ENCODE measurements around the gene CBX3. TPM values are rescaled to one million over a fixed set of nuclear protein-coding genes. Genes with fewer than 3 reads are reported as not detected.

Gene CBX3
- total RNA-seq, 1 experiment from 2014 or later, result 215 TPM

DNA sequence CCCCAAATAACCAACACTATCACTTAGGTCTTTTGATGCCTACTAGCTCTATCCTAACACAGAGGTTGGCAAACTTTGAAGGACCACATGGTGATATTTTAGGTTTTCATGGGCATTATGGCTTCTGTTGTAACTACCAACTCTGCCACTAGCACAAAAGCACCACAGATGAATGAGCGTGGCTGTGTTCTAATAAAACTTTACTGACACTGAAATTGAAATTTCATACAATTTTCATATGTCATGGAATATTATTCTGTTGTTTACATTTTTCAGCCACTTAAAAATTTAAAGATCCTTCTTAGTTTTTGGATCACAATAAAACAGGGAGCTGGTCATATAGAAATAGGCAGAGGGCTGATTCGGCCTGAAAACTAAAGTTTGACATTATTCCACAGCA is 26.4 kb downstream of the CBX3 start:
- Mint-ChIP-seq H3K4me3 (ENCODE audit: unreplicated experiment) (no peak overlapping the region), H3K27me3 (ENCODE audit: insufficient read depth, unreplicated experiment) (peaks cover 11% of the 10 kb centered on the region), H3K9me3 (ENCODE audit: unreplicated experiment) (peaks cover 9% of the 10 kb centered on the region), H3K4me1 (ENCODE audit: low read depth, unreplicated experiment) (no peaks in the 10 kb centered on the region), H3K36me3 (ENCODE audit: insufficient read depth, unreplicated experiment) (no peaks in the 10 kb centered on the region), H3K27ac (ENCODE audit: unreplicated experiment) (no peak overlapping the region)
- Histone ChIP-seq H3K4me1 (no peaks in the 10 kb centered on the region), H3K4me3 (ENCODE audit: low read depth, low read length) (no peak overlapping the region), H3K27me3 (replicated peaks; ENCODE audit: control insufficient read depth, insufficient read depth, low read length) (no peaks in the 10 kb centered on the region), H3K9me3 (no peaks in the 10 kb centered on the region), H3K36me3 (ENCODE audit: control insufficient read depth, insufficient read depth, low read length) (no peaks in the 10 kb centered on the region)
- ChIA-PET CTCF (no interaction called here), POLR2A (no interaction called here)
- intact Hi-C loops (cut with micrococcal nuclease; ENCODE audit: unreplicated experiment), result no loop called here
- no peak for DNase-seq
- TF ChIP-seq, protein P1, sequence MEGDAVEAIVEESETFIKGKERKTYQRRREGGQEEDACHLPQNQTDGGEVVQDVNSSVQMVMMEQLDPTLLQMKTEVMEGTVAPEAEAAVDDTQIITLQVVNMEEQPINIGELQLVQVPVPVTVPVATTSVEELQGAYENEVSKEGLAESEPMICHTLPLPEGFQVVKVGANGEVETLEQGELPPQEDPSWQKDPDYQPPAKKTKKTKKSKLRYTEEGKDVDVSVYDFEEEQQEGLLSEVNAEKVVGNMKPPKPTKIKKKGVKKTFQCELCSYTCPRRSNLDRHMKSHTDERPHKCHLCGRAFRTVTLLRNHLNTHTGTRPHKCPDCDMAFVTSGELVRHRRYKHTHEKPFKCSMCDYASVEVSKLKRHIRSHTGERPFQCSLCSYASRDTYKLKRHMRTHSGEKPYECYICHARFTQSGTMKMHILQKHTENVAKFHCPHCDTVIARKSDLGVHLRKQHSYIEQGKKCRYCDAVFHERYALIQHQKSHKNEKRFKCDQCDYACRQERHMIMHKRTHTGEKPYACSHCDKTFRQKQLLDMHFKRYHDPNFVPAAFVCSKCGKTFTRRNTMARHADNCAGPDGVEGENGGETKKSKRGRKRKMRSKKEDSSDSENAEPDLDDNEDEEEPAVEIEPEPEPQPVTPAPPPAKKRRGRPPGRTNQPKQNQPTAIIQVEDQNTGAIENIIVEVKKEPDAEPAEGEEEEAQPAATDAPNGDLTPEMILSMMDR (IDR thresholded peaks at IDR 0.05; ENCODE audit: insufficient read depth in 1 of 2, low read depth in 1 of 2, low read length in 1 of 2, severe bottlenecking in 1 of 2, unreplicated experiment in 1 of 2), result no peak
- no TSS peak for BruUV-seq (replicated peaks)

DNA sequence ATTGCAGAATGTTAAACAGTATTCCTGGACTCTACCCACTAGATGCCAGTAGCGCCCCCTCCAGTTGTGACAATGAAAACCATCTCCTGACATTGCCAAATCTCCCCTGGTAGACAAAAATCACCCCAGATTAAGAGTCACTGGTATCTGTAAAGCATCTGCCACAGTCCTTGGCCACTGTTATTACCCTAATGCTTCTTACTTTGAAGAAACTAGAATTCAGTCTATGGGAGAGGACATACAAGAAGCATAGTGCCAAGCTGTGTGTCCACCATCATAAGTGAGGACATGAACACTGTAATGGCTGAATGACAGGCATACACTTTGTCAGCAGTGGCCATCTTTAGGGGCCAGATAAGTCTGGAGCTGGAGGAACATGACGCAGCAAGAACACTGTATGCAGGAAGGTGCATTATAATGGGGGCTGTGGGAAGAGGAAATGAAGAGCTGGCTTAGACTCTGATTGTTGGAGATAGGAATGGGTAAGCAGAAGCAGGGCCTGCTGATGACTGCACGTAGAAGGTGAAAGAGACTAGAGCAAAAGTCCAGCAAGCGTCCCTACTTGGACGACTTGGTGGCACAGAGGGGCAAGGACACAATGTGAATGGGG is 32.5 kb downstream of the CBX3 start:
- no peaks in the 10 kb centered on the region for H3K27me3 ChIP-seq (replicated peaks; ENCODE audit: control insufficient read depth, insufficient read depth, low read length)
- H3K27me3 Mint-ChIP-seq (ENCODE audit: insufficient read depth, unreplicated experiment), result peaks cover 10% of the 10 kb centered on the region
- ChIA-PET CTCF (interaction anchor here (0.6 kb wide), 1 partner anchor 334 kb away, joined by 4 read pairs; no protein-coding TSS in a partner anchor), POLR2A (no interaction called here)
- TF ChIP-seq, protein P1 (IDR thresholded peaks at IDR 0.05; ENCODE audit: insufficient read depth in 1 of 2, low read depth in 1 of 2, low read length in 1 of 2, severe bottlenecking in 1 of 2, unreplicated experiment in 1 of 2), result no peak
- H3K4me1 Mint-ChIP-seq (ENCODE audit: low read depth, unreplicated experiment), result no peaks in the 10 kb centered on the region
- BruUV-seq (replicated peaks), result no TSS peak
- no peaks in the 10 kb centered on the region for H3K4me1 ChIP-seq
- H3K27ac Mint-ChIP-seq (ENCODE audit: unreplicated experiment), result no peak overlapping the region
- H3K9me3 Mint-ChIP-seq (ENCODE audit: unreplicated experiment), result peaks cover 4% of the 10 kb centered on the region
- H3K36me3 Mint-ChIP-seq (ENCODE audit: insufficient read depth, unreplicated experiment), result no peaks in the 10 kb centered on the region
- H3K9me3 ChIP-seq, result no peaks in the 10 kb centered on the region
- H3K36me3 ChIP-seq (ENCODE audit: control insufficient read depth, insufficient read depth, low read length), result no peaks in the 10 kb centered on the region
- no peak overlapping the region for H3K4me3 Mint-ChIP-seq (ENCODE audit: unreplicated experiment)
- no peak for DNase-seq
- H3K4me3 ChIP-seq (ENCODE audit: low read depth, low read length), result no peak overlapping the region
- intact Hi-C loops (cut with micrococcal nuclease; ENCODE audit: unreplicated experiment), result no loop called here

DNA sequence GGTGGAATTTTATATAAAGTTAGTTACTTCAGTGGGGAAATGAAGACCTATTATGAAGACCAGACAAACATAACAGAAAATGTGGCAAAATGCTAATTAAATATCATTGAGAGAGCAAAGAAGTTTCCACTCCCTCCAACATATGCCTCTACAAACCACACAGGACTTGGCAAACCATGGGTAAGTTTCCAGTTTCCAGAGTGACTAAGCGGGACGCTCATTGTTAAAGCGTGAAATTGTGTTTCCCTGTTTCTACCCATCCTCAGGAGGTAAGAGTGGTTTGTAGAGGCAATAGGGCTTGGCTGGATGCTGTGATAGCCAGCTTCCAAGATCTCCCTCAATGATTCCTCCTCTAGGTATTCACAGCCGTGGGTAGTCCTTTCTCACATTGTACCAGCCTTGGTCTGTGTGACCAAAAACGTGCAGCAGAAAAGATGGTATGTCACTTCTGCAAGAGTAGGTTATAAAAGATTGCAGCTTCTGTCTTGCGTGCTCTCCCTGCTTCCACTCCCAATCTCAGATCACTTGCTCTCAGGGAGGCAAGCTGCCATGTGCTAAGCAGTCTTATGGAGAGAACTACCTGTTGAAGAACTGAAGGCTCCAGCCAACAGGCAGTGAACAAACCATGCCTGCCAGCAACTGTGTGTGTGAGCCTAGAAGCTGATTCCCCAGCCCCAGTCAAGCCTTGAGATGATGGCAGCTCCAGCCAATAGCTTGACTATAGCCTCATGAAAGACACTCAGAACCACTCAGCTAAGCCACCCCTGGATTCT is 35.7 kb downstream of the CBX3 start:
- no peaks in the 10 kb centered on the region for H3K4me1 Mint-ChIP-seq (ENCODE audit: low read depth, unreplicated experiment)
- H3K27me3 Mint-ChIP-seq (ENCODE audit: insufficient read depth, unreplicated experiment), result peaks cover 3% of the 10 kb centered on the region
- BruUV-seq (replicated peaks), result no TSS peak

More for the DNA sequence above, 35.7 kb downstream of the CBX3 start:
- Histone ChIP-seq H3K27me3 (replicated peaks; ENCODE audit: control insufficient read depth, insufficient read depth, low read length) (no peaks in the 10 kb centered on the region), H3K36me3 (ENCODE audit: control insufficient read depth, insufficient read depth, low read length) (no peaks in the 10 kb centered on the region), H3K4me1 (no peaks in the 10 kb centered on the region), H3K9me3 (no peaks in the 10 kb centered on the region), H3K4me3 (ENCODE audit: low read depth, low read length) (no peak overlapping the region)
- POLR2A ChIA-PET, result no interaction called here
- H3K4me3 Mint-ChIP-seq (ENCODE audit: unreplicated experiment), result no peak overlapping the region
- no peaks in the 10 kb centered on the region for H3K9me3 Mint-ChIP-seq (ENCODE audit: unreplicated experiment)
- H3K27ac Mint-ChIP-seq (ENCODE audit: unreplicated experiment), result no peak overlapping the region
- CTCF ChIA-PET, result no interaction called here
- intact Hi-C loops (cut with micrococcal nuclease; ENCODE audit: unreplicated experiment), result no loop called here
- no peak for DNase-seq
- TF ChIP-seq, protein P1 (IDR thresholded peaks at IDR 0.05; ENCODE audit: insufficient read depth in 1 of 2, low read depth in 1 of 2, low read length in 1 of 2, severe bottlenecking in 1 of 2, unreplicated experiment in 1 of 2), result no peak
- H3K36me3 Mint-ChIP-seq (ENCODE audit: insufficient read depth, unreplicated experiment), result no peaks in the 10 kb centered on the region
